Measurements from ENCODE around the gene COMMD10.

Gene COMMD10

GRCh38 chr5:116292321-116292720 lies 207.5 kb downstream of the COMMD10 start:
- DNase-seq (ENCODE audit: low read depth) = no peak

- no peak for DNase-seq (ENCODE audit: low read depth)
These were observed 211.7 kb downstream of the COMMD10 start for GRCh38 chr5:116296335-116297072.

- no peak for DNase-seq (ENCODE audit: low read depth)
These were observed 212.5 kb downstream of the COMMD10 start for GRCh38 chr5:116297296-116297814.

GRCh38 chr5:116299746-116300640 lies 215.2 kb downstream of the COMMD10 start:
- DNase-seq (ENCODE audit: low read depth) = no peak

GRCh38 chr5:116301110-116301509 lies 216.3 kb downstream of the COMMD10 start:
- no peak for DNase-seq (ENCODE audit: low read depth)

- DNase-seq (ENCODE audit: low read depth) = peak; percentile 2
These were observed 218.5 kb downstream of the COMMD10 start for GRCh38 chr5:116303340-116303739.

GRCh38 chr5:116303810-116304209 lies 219.0 kb downstream of the COMMD10 start:
- DNase-seq (ENCODE audit: low read depth) = no peak

- no peak for DNase-seq (ENCODE audit: low read depth)
These were observed 221.1 kb downstream of the COMMD10 start for GRCh38 chr5:116305899-116306298.

GRCh38 chr5:116306846-116307245 lies 222.0 kb downstream of the COMMD10 start:
- DNase-seq (ENCODE audit: low read depth) = no peak

- DNase-seq (ENCODE audit: low read depth) = no peak
These were observed 223.6 kb downstream of the COMMD10 start for GRCh38 chr5:116308391-116308790.

GRCh38 chr5:116313366-116313765 lies 228.5 kb downstream of the COMMD10 start:
- DNase-seq (ENCODE audit: low read depth) = no peak

- DNase-seq (ENCODE audit: low read depth) = no peak
These were observed 230.7 kb downstream of the COMMD10 start for GRCh38 chr5:116315531-116315930.

GRCh38 chr5:116318091-116318854 lies 233.4 kb downstream of the COMMD10 start:
- no peak for DNase-seq (ENCODE audit: low read depth)

- DNase-seq (ENCODE audit: low read depth) = peak; percentile 18
These were observed 235.7 kb downstream of the COMMD10 start for GRCh38 chr5:116320486-116320885.

- no peak for DNase-seq (ENCODE audit: low read depth)
These were observed 244.7 kb downstream of the COMMD10 start for GRCh38 chr5:116329503-116329902.

GRCh38 chr5:116340799-116341198 lies 256.0 kb downstream of the COMMD10 start:
- DNase-seq (ENCODE audit: low read depth) = no peak

Data from stromal cell of bone marrow (primary cell).